Measurements from ENCODE around the gene GRIN2A. TPM values are rescaled to one million over a fixed set of nuclear protein-coding genes. Genes with fewer than 3 reads are reported as not detected.

GRIN2A gene
- total and polyA plus RNA-seq, 2 experiments from 2014 or later = not detected

DNA sequence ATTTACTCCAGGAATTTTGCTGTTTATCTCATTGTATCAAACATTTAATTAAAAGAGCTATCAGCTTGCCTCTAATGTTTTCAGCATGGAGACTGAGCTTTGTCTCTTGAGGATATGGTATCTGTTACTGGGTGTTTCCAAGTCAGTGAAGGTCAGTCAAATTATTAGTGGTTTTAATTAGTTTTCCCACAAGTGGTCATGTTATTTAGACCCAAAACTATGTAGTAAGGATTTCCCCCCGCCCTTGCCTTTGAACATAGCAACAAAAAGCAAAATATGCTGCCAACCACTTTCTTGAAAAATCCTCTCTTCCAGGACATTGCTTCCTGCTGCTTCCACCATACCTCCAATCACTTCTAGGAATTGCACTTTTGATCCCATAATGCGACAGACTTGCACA, 355.6 kb downstream of the GRIN2A start:
- Histone ChIP-seq H2AFZ (no peak overlapping the region), H3K9me2 (ENCODE audit: insufficient read depth) (no peaks in the 10 kb centered on the region), H3K4me2 (ENCODE audit: unreplicated experiment) (no peak overlapping the region), H4K20me1 (ENCODE audit: insufficient read depth) (no peaks in the 10 kb centered on the region), H3F3A (ENCODE audit: insufficient read depth) (no peaks in the 10 kb centered on the region), H3K36me3 (ENCODE audit: low read depth) (no peaks in the 10 kb centered on the region), H3K27me3 (replicated peaks; ENCODE audit: insufficient read depth) (no peaks in the 10 kb centered on the region), H3K4me1 (ENCODE audit: insufficient read depth) (no peaks in the 10 kb centered on the region), H3K9ac (no peak overlapping the region), H3K27ac (no peak overlapping the region), H3K4me3 (no peak overlapping the region), H3K9me3 (ENCODE audit: low read depth) (no peaks in the 10 kb centered on the region), H3K79me2 (ENCODE audit: insufficient read depth) (no peaks in the 10 kb centered on the region)
- no peak for TF ChIP-seq EZH2 (IDR thresholded peaks at IDR 0.05; ENCODE audit: insufficient read depth, poor library complexity, severe bottlenecking)
- no peak for TF ChIP-seq EZH2phosphoT487 (IDR thresholded peaks at IDR 0.05; ENCODE audit: insufficient read depth, low read depth)
- no peak for DNase-seq
- in situ Hi-C loops (cut with MboI) = no loop called here
- 3 to 7% methylated on average over 2 of the region's 2 CpGs for WGBS, 2 experiments (ENCODE audit: low coverage in 1 of 2, low lambda C conversion rate in 2 of 2, missing lambda C conversion rate in 2 of 2)

DNA sequence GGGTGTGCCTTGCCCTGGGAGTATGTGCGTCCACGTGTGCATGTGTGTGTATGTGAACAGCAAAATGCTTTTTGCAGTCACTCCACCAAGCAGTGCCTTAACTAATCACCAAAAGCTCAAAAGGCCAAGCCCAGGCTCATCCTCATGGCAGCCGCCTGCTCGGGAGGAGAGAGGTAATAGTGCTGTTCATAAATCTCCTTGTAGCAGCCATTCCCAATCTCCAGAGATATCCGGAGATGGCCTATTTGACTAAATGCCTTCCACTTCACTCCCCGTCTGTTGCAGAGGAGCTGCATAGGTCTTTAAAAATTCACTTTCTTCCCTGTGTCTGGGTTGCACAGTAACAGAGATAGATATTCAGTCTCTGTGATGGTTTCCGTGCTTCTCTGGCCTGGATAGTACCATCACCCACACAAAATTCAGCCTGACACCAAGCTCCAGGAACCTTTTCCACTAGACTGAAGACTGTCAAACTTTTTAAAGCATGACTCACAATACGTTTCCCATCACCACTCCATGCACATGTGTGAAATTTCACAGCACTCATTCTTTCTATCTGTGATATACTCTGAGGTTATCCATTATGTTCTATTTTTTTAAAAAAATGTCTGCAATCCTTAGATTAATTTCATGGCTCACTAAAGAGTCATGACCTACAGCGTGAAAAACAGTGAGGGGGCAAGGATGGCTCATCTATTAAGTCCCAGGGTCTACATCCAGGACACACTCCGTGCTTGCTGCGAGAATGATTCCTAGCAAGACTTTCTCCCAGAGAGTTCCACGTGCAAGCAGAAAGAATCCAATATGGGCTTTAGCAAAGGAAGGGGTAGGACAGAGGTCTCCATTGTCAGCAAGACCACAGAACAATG, 357.8 kb downstream of the GRIN2A start:
- 18 to 24% methylated on average over 12 of the region's 12 CpGs for WGBS, 2 experiments (ENCODE audit: low coverage in 1 of 2, low lambda C conversion rate in 2 of 2, missing lambda C conversion rate in 2 of 2)

DNA sequence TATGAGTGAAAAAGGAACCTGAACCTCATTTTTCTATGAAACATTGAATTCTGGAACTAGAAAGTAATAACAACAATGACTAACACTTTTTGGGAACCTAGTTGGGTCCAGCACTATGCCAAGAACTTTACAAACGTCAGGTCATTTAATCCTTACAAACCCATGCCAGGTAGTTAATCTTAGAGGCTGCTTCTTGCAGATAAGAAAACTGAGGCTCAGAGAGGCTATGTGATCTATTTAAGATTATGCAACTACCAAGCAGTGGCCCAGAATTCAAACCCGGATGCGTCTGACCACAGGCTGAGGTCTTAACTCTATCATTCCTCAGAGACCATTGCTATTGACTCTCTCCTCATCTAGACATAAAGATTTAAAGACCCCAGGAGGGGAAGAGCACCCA, 358.7 kb downstream of the GRIN2A start:
- no peaks in the 10 kb centered on the region for H3K9me2 ChIP-seq (ENCODE audit: insufficient read depth)
- no peak overlapping the region for H2AFZ ChIP-seq
- H3K27me3 ChIP-seq (replicated peaks; ENCODE audit: insufficient read depth) = 0 out of 2 replicates have a peak, but pooled peaks cover 6% of the 10 kb centered on the region
- no peaks in the 10 kb centered on the region for H3K79me2 ChIP-seq (ENCODE audit: insufficient read depth)
- H4K20me1 ChIP-seq (ENCODE audit: insufficient read depth) = no peaks in the 10 kb centered on the region
- no peaks in the 10 kb centered on the region for H3K4me1 ChIP-seq (ENCODE audit: insufficient read depth)
- TF ChIP-seq EZH2 (IDR thresholded peaks at IDR 0.05; ENCODE audit: insufficient read depth, poor library complexity, severe bottlenecking) (no peak), EZH2phosphoT487 (IDR thresholded peaks at IDR 0.05; ENCODE audit: insufficient read depth, low read depth) (no peak)
- DNase-seq = no peak
- no peaks in the 10 kb centered on the region for H3K36me3 ChIP-seq (ENCODE audit: low read depth)
- H3K9ac ChIP-seq = no peak overlapping the region
- H3K4me2 ChIP-seq (ENCODE audit: unreplicated experiment) = no peak overlapping the region
- H3K27ac ChIP-seq = no peak overlapping the region
- H3K9me3 ChIP-seq (ENCODE audit: low read depth) = no peaks in the 10 kb centered on the region
- 23 to 29% methylated on average over 3 of the region's 3 CpGs for WGBS, 2 experiments (ENCODE audit: low coverage in 1 of 2, low lambda C conversion rate in 2 of 2, missing lambda C conversion rate in 2 of 2)
- H3K4me3 ChIP-seq = no peak overlapping the region
- in situ Hi-C loops (cut with MboI) = no loop called here
- no peaks in the 10 kb centered on the region for H3F3A ChIP-seq (ENCODE audit: insufficient read depth)

More for the DNA sequence above, 357.8 kb downstream of the GRIN2A start:
- no peak for DNase-seq
- no peak overlapping the region for H3K27ac ChIP-seq
- no peaks in the 10 kb centered on the region for H3K9me2 ChIP-seq (ENCODE audit: insufficient read depth)
- H3K27me3 ChIP-seq (replicated peaks; ENCODE audit: insufficient read depth) = 0 out of 2 replicates have a peak, but pooled peaks cover 6% of the 10 kb centered on the region
- H3K9ac ChIP-seq = no peak overlapping the region
- TF ChIP-seq EZH2 (IDR thresholded peaks at IDR 0.05; ENCODE audit: insufficient read depth, poor library complexity, severe bottlenecking) = no peak
- no peak for TF ChIP-seq EZH2phosphoT487 (IDR thresholded peaks at IDR 0.05; ENCODE audit: insufficient read depth, low read depth)
- no peak overlapping the region for H2AFZ ChIP-seq
- H3K36me3 ChIP-seq (ENCODE audit: low read depth) = no peaks in the 10 kb centered on the region
- H3F3A ChIP-seq (ENCODE audit: insufficient read depth) = no peaks in the 10 kb centered on the region
- no peaks in the 10 kb centered on the region for H3K79me2 ChIP-seq (ENCODE audit: insufficient read depth)
- in situ Hi-C loops (cut with MboI) = no loop called here
- H3K9me3 ChIP-seq (ENCODE audit: low read depth) = no peaks in the 10 kb centered on the region
- no peaks in the 10 kb centered on the region for H3K4me1 ChIP-seq (ENCODE audit: insufficient read depth)
- H3K4me3 ChIP-seq = no peak overlapping the region
- no peaks in the 10 kb centered on the region for H4K20me1 ChIP-seq (ENCODE audit: insufficient read depth)
- H3K4me2 ChIP-seq (ENCODE audit: unreplicated experiment) = no peak overlapping the region

DNA sequence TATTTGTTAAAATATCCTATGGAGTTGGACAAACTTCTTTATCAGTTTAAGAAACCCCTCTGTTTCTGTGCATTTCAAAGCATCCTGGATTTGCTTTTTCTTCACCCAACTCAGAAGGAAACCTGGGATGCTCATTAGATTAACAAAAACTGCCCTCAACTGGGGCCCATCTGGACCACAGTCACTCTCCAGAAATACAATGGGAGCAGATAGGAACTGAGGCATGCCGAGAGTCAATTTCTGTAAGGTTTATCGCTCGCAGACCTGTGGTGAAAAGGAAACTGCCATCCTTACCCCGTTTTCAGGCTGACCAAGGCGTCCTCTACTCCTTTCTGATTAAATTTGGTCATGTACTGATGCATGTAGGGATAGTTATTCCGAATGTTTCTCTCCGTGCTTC, 360.3 kb downstream of the GRIN2A start:
- no peaks in the 10 kb centered on the region for H4K20me1 ChIP-seq (ENCODE audit: insufficient read depth)
- in situ Hi-C loops (cut with MboI) = no loop called here
- 16 to 28% methylated on average over 7 of the region's 7 CpGs for WGBS, 2 experiments (ENCODE audit: low coverage in 1 of 2, low lambda C conversion rate in 2 of 2, missing lambda C conversion rate in 2 of 2)
- no peak overlapping the region for H3K27ac ChIP-seq
- no peak overlapping the region for H2AFZ ChIP-seq
- DNase-seq = no peak
- no peaks in the 10 kb centered on the region for H3K9me3 ChIP-seq (ENCODE audit: low read depth)
- H3K79me2 ChIP-seq (ENCODE audit: insufficient read depth) = no peaks in the 10 kb centered on the region
- no peak overlapping the region for H3K9ac ChIP-seq
- H3K27me3 ChIP-seq (replicated peaks; ENCODE audit: insufficient read depth) = 0 out of 2 replicates have a peak, but pooled peaks cover 6% of the 10 kb centered on the region
- TF ChIP-seq EZH2phosphoT487 (IDR thresholded peaks at IDR 0.05; ENCODE audit: insufficient read depth, low read depth) (no peak), EZH2 (IDR thresholded peaks at IDR 0.05; ENCODE audit: insufficient read depth, poor library complexity, severe bottlenecking) (no peak)
- no peak overlapping the region for H3K4me2 ChIP-seq (ENCODE audit: unreplicated experiment)
- H3K36me3 ChIP-seq (ENCODE audit: low read depth) = no peaks in the 10 kb centered on the region
- H3K4me1 ChIP-seq (ENCODE audit: insufficient read depth) = no peaks in the 10 kb centered on the region
- no peaks in the 10 kb centered on the region for H3K9me2 ChIP-seq (ENCODE audit: insufficient read depth)
- H3F3A ChIP-seq (ENCODE audit: insufficient read depth) = no peaks in the 10 kb centered on the region
- H3K4me3 ChIP-seq = no peak overlapping the region

All from GM23248 (cell line).